Body of pancreas (tissue), 4 donors: ENCODE measurements around the gene UQCRHL. TPM values are rescaled to one million over a fixed set of nuclear protein-coding genes. Genes with fewer than 3 reads are reported as not detected.
"Not testable (repeated sequence)": the region's sequence is repeated elsewhere in the genome, so short reads cannot be mapped to it uniquely, and the experiment has no call there.

Experiments
- ATAC-seq: fragments of 150-250 bp; one replicate; pipeline ENCODE4 v1.9.1; 2016
- DNase-seq, 4 donors: peaks; one replicate each; pipeline ENCODE4 v3.0.0-alpha.2; 2019
- H3K27ac ChIP-seq, 4 donors: fragments of 200-600 bp; sonication (generic); 1 replicate in 3 of 4; 2 replicates in 1 of 4; pipeline versions ENCODE4 v1.5.1 to v1.6.1; 2016 to 2019; ENCODE audit warnings: mild to moderate bottlenecking in 1 of 4, mixed read lengths in 1 of 4, moderate library complexity in 1 of 4
- H3K27me3 ChIP-seq, 2 donors: fragments of 200-600 bp; sonication (generic); one replicate each; pipeline ENCODE4 v1.6.0; 2016; ENCODE audit warnings: mild to moderate bottlenecking in 1 of 2
- H3K36me3 ChIP-seq, 2 donors: fragments of 200-600 bp; sonication (generic); replicated peaks in 1 of 2; 2 replicates each; pipeline ENCODE4 v1.5.1; 2016; ENCODE audit warnings: low read depth in 2 of 2; ENCODE audit not compliant: insufficient read depth in 1 of 2
- H3K4me1 ChIP-seq: fragments of 200-600 bp; sonication (generic); one replicate; pipeline ENCODE4 v1.6.0; 2016
- H3K4me3 ChIP-seq, 2 donors: fragments of 200-600 bp; sonication (generic); 1 replicate in 1 of 2; 2 replicates in 1 of 2; pipeline ENCODE4 v1.5.1; 2016 to 2019
- H3K9me3 ChIP-seq, 3 donors: fragments of 200-600 bp; sonication (generic); 1 replicate in 2 of 3; 2 replicates in 1 of 3; pipeline ENCODE4 v1.5.1; 2016
- CTCF ChIP-seq, 7 experiments: fragments of 450-650 bp in 4 of 7; fragments of 200-600 bp in 3 of 7; sonication (generic) in 3 of 7; IDR thresholded peaks; one replicate each; pipeline ENCODE4 v1.5.1; 2016 to 2019; ENCODE audit warnings: antibody characterized with exemption in 7 of 7
- POLR2A ChIP-seq, 3 donors: fragments of 450-650 bp; IDR thresholded peaks; one replicate each; pipeline ENCODE4 v1.6.1; 2016; ENCODE audit warnings: antibody characterized with exemption in 3 of 3, mild to moderate bottlenecking in 2 of 3
- WGBS, 2 donors: methylation state at CpG; one replicate each; pipeline ENCODE4 v1.1.5; 2017; 5-methylcytosine and 5-hydroxymethylcytosine counted together
- intact Hi-C: fragments of 100-400 bp; cut with DNase I; formaldehyde crosslinking; loops from one replicate; pipeline ENCODE4 v1.15.1; 2023
- total RNA-seq, 2 donors: library from RNA; depleted of rRNA; stranded (reverse); fragments of >200 nt; gene quantifications; one replicate each; pipeline ENCODE4 v1.1.0, GENCODE V29; 2016

UQCRHL gene
- total RNA-seq, 2 donors from 2014 or later: 0.66 to 1.0 TPM

- ATAC-seq (no peak), DNase-seq (no peak)
- Histone ChIP-seq H3K36me3 (no peaks in the 10 kb centered on the region), H3K27me3 (no peaks in the 10 kb centered on the region), H3K4me1 (peaks cover 15% of the 10 kb centered on the region), H3K27ac (peak overlapping the region in 1 of 4 donors; percentile 100), H3K4me3 (no peak overlapping the region), H3K9me3 (no peaks in the 10 kb centered on the region)
- TF ChIP-seq CTCF (IDR thresholded peaks at IDR 0.05): no peak
- no peak for TF ChIP-seq POLR2A (IDR thresholded peaks at IDR 0.05)
- WGBS, 2 donors: 88 to 93% methylated on average over 7 of the region's 7 CpGs
- intact Hi-C loops: no loop called here
Measured at GRCh38 chr1:15837931-15838330, 30.5 kb upstream of the UQCRHL start.

GRCh38 chr1:15836772-15837669, 29.6 kb upstream of the UQCRHL start:
- no peaks in the 10 kb centered on the region for H3K36me3 ChIP-seq
- ATAC-seq: no peak
- no peaks in the 10 kb centered on the region for H3K9me3 ChIP-seq
- peaks cover 16% of the 10 kb centered on the region for H3K4me1 ChIP-seq
- peak in 2 of 4 donors; percentile 10 to 51 for DNase-seq
- no peak overlapping the region for H3K4me3 ChIP-seq
- intact Hi-C loops: no loop called here
- peak overlapping the region in 3 of 4 donors; percentile 99 to 100 (median 100) for H3K27ac ChIP-seq
- H3K27me3 ChIP-seq: no peaks in the 10 kb centered on the region
- WGBS, 2 donors: 59 to 80% methylated on average over 56 to 62 of the region's 62 CpGs
- no peak for TF ChIP-seq CTCF (IDR thresholded peaks at IDR 0.05)
- peak in 1 of 3 donors; percentile 29 for TF ChIP-seq POLR2A (IDR thresholded peaks at IDR 0.05)

GRCh38 chr1:15836511-15836771, 29.0 kb upstream of the UQCRHL start:
- H3K4me3 ChIP-seq, ATAC-seq, H3K9me3 ChIP-seq, intact Hi-C loops, H3K27me3 ChIP-seq, H3K36me3 ChIP-seq: not testable (repeated sequence)
- peak in 1 of 4 donors; percentile 22 for DNase-seq
- 67 to 68% methylated on average over 14 of the region's 14 CpGs for WGBS, 2 donors
- peak overlapping the region in 3 of 4 donors; percentile 99 to 100 (median 100) for H3K27ac ChIP-seq
- H3K4me1 ChIP-seq: peaks cover 16% of the 10 kb centered on the region

GRCh38 chr1:15835741-15836510, 28.5 kb upstream of the UQCRHL start:
- intact Hi-C loops: no loop called here
- no peaks in the 10 kb centered on the region for H3K27me3 ChIP-seq
- no peaks in the 10 kb centered on the region for H3K36me3 ChIP-seq
- ATAC-seq: peak; percentile 90
- H3K4me1 ChIP-seq: peaks cover 16% of the 10 kb centered on the region
- TF ChIP-seq CTCF (IDR thresholded peaks at IDR 0.05): peak in 1 of 7 experiments; percentile 12
- TF ChIP-seq POLR2A (IDR thresholded peaks at IDR 0.05): peak; percentile 86 to 98 (median 97)
- peak overlapping the region; percentile 99 to 100 (median 100) for H3K27ac ChIP-seq
- H3K4me3 ChIP-seq: peak overlapping the region; percentile 26 to 43
- 1 to 9% methylated on average over 8 to 66 of the region's 66 CpGs for WGBS, 2 donors
- peak; percentile 100 for DNase-seq
- H3K9me3 ChIP-seq: no peaks in the 10 kb centered on the region

- no peaks in the 10 kb centered on the region for H3K9me3 ChIP-seq
- ATAC-seq (peak; percentile 13), DNase-seq (no peak)
- peaks cover 16% of the 10 kb centered on the region for H3K4me1 ChIP-seq
- H3K4me3 ChIP-seq: peak overlapping the region; percentile 26 to 43
- no peaks in the 10 kb centered on the region for H3K27me3 ChIP-seq
- 0% methylated on average over 24 to 37 of the region's 37 CpGs for WGBS, 2 donors
- H3K36me3 ChIP-seq: no peaks in the 10 kb centered on the region
- intact Hi-C loops: no loop called here
- TF ChIP-seq POLR2A (IDR thresholded peaks at IDR 0.05) (no peak), CTCF (IDR thresholded peaks at IDR 0.05) (no peak)
- H3K27ac ChIP-seq: peak overlapping the region; percentile 99 to 100 (median 100)
Measured at GRCh38 chr1:15835205-15835740, 27.8 kb upstream of the UQCRHL start.
